Glomerular visceral epithelial cell (primary cell): ENCODE results near the gene FMN1.

ENCODE experiments used
- DNase-seq: peaks from one replicate; pipeline ENCODE4 v3.0.0-alpha.2; 2016; ENCODE audit errors: extremely low spot score

Gene FMN1

DNA sequence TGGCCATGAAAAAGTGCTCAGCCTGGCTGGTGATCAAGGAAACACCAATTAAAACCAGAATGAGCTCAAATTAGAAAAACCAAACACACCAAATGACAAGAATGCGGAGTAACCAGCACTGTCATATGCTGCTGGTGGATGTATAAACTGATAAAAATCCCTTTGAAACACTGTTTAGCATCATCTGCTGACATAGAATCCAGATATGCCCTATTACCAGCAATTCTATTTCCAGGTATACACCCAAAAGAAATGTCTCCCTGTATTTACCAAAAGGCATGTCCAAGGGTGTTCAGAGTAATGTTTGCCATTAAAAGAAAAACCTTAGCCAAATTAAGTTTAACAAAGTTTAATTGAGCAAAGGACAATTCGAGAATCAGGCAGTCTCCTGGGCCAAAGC is 138.6 kb downstream of the FMN1 start:
- DNase-seq: no peak

DNA sequence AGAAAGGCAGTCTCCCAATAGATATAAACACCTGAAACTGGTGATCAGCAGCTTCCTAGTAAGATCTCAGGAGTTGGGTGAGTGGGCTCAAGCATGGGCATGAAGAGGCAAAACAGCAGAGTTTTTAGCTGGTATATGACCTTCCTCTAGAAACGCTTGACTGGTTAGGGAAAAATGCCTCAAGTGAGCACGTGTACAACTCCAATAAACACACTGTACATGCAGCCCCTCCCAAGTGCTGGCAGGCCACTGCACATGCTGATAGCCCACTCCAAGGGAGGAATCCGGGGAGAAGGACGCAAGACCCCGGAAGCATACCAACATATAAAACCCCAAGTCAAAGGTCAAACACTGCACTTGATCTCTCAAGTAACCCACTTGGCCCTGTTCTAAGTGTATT is 143.0 kb downstream of the FMN1 start:
- DNase-seq: no peak

DNA sequence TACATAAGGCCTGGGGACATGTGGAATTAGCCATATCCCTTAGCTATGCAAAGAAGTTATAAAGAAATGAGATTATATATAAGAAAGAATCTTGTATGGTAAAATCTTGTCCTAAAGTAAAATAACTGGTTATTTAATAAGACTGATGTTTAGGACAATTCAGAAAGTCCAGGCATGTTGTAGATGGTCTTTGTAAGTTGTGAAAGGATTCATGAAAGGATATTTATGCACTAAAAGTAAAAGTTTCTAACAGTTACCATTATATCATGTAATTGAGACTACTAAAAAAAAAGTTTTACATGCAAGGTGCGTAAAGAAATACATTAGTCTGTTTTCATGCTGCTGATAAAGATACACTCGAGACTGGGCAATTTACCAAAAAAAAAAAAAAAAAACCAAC is 146.3 kb downstream of the FMN1 start:
- DNase-seq: no peak

GRCh38 chr15:33047077-33047476 is 147.4 kb downstream of the FMN1 start:
- no peak for DNase-seq

- no peak for DNase-seq
Measured at GRCh38 chr15:33046329-33046728, 148.2 kb downstream of the FMN1 start.

DNA sequence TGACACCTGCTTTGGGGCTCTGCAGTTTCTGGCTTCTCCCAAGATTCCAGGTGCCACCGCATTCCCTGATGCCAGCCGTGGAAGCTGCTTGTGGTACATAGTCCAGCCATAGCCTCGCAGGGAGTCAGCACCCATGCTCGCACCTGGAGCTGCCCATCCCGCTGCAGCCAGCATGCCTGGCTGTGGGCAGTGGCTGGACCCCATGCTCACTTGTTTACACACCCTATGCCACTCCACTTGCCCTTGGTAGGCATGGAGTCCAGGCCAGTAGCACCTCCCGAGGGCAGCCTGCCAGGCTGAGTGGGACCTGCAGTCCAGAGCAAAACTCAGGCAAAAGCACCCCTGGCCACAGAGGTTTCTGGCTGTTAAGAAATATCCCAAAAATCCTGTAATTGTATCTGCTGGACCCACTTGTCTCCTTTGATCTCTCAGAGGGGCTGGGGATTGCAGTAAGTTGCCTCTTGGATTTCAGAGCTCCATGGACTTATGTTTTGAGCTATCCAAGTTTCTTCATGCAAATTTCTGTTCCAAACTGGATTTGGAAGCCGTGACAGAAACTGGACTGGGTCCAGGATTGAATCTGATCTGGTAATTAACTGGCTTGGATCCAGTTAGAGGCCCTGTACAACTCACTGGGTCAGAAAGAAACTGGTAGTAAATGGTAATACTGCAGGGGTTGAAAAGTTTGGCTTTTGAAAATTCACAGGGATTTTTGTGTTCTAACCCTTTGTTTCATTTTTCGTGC is 149.3 kb downstream of the FMN1 start:
- DNase-seq: no peak

GRCh38 chr15:33044598-33044997 is 149.9 kb downstream of the FMN1 start:
- no peak for DNase-seq

GRCh38 chr15:33043636-33044035 is 150.9 kb downstream of the FMN1 start:
- DNase-seq: no peak

- no peak for DNase-seq
Measured at GRCh38 chr15:33040496-33040895, 154.0 kb downstream of the FMN1 start.

GRCh38 chr15:33034588-33034987 is 159.9 kb downstream of the FMN1 start:
- DNase-seq: no peak

DNA sequence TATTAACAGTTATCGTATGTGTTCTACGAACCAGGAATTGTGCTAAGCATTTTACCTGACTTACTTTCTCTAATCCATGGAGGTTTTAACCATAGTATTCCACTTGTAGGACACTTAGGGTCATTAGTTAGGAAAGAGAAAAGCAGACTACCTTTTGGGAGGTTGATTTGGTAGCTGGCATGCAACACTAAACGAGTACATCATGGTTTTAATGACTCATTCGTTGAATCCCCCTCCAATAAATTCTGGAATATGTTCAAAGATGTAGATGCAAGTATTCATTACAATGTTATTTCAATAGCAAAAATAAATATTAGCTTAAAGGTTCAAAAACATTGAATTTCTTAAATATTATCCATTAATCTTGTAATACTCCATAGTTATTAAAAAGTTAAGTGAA is 162.5 kb downstream of the FMN1 start:
- no peak for DNase-seq

GRCh38 chr15:33031324-33031821 is 163.1 kb downstream of the FMN1 start:
- peak; percentile 14 for DNase-seq

DNA sequence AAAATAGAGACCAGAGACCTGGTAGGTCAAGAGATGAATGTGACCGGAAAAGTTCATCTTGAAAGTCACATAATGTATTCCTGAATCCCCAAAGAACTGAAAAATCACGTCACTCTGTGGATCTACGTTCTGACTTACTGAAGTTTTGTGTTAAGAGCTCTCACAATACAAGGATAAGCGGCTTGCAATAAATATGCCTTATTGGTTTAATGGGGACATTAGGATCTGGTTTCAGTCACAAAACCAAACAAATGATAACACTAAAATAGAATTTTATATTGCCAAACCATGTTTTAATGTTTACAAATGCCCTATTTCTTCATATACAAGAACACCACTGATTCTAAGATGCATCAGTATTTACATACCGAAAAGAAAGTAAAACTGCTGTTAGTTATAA is 164.2 kb downstream of the FMN1 start:
- DNase-seq: no peak

DNA sequence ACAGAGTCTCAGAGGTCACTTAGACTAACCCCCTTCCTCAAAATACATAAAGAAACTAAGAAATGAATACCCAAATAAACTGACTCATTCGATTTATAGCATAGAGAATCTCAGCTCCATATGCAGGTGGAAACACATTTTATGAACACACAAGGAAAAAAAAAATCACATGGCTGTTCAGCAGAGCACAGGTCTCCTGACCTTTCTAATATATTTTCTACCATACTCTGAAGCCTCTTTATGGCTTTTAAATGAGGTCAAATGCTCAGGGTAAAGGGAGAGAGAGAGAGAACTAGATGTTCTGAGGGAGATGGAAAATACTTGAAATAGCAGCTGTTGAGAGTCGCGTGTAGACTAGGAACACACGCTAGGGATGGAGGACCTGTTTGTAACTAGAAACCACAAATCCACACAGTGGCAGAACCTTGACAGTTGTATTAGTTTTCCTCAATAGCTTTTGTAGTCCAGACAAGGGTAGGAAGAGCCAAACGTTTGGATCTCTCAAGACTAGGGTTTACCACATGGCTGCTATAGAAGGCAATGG is 165.3 kb downstream of the FMN1 start:
- DNase-seq: no peak

GRCh38 chr15:33028495-33028894 is 166.0 kb downstream of the FMN1 start:
- DNase-seq: no peak

DNA sequence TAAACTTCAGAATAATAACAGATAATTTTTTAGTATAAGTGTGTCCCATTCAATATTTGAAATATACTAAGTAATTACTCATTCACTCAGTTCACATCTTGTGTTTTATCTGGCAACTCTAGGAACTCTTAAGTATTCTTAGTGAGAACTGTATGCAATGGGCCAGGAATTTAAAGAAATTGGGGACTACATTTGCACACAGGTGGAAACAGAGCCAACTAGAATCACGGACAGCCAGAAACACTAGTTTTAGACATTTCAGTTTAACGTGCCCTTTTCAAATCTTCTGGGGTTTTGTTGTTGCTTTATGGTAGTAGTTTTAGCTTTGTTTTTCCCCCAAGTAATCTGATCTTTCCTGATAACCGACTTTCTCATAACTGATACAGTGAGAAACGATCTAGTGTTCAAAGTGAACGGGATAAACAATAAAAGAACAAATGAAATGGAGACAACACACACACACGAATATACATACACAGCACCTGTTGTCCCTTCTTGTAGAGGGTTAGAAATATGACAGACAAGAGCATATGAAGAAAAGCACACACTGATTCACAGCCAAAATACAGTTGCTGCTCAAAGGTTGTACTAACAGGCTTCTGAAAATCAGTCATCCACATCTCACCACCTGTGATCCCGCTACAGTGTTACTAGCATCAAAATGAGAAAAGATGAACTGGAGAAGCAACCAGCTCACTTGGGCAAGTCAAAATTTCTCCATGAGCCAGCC is 167.0 kb downstream of the FMN1 start:
- DNase-seq: no peak

DNA sequence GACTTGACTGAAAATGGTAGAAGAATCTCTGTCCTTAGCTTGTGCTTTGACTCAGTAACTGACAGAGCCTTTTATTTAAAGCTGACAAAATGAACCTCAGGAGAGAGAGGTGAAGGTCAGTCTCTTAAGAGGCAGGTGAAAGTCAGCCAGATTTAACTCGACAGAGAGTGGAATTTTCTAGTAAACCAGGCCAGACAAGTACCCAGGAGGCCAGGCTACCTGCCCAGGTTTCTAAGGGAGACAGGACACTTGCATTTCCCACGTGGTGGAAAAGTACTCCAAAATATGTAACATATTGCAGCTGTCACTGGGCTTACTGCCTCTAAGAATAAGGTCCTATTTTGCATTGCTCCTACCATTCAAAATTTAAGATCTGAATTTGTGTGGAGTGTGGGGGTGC is 167.9 kb downstream of the FMN1 start:
- DNase-seq: no peak

DNA sequence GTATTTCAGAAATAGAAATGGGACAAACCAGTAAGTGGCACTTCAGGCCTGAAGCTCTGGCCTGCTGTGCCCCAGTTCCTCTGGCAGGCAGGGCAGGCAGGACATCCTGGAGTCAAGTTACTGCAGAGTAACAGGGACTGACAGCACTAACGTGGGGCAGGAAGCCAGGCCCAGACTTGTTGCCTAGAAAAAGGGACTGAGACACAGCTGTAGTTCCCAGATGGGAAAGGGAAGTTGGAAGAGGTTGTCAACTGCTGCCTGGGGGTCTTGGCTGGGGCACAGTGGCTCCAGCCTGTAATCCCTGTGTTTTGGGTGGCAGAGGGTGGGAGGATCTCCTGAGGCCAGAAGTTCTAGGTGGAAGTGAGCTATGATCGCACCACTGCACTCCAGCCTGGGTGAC is 171.9 kb downstream of the FMN1 start:
- peak; percentile 51 for DNase-seq

DNA sequence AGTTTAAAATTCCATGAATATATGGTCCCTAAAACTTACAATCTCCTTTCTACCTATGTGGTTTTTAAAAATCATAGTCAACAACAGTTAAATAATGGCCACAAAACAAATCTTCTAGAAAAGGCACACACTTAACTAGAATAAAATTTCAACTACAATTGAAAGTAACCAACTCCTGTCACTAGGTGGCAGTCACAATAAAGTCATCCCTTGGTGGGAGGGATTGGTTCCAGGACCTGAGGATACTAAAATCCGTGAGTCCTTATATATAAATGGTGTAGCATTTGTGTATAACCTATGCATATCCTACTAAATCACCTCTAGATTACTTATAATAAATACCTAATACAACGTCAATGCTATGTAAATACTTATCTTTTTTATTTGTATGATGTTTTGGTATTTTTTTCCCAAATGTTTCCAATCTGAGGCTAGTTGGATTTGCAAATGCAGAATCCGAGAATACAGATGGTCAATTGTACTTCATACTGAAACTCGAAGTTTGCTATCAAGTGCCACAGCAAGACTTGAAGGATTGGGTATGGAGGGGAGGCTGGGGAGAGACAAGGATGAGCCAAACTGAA is 172.6 kb downstream of the FMN1 start:
- DNase-seq: peak; percentile 56

DNA sequence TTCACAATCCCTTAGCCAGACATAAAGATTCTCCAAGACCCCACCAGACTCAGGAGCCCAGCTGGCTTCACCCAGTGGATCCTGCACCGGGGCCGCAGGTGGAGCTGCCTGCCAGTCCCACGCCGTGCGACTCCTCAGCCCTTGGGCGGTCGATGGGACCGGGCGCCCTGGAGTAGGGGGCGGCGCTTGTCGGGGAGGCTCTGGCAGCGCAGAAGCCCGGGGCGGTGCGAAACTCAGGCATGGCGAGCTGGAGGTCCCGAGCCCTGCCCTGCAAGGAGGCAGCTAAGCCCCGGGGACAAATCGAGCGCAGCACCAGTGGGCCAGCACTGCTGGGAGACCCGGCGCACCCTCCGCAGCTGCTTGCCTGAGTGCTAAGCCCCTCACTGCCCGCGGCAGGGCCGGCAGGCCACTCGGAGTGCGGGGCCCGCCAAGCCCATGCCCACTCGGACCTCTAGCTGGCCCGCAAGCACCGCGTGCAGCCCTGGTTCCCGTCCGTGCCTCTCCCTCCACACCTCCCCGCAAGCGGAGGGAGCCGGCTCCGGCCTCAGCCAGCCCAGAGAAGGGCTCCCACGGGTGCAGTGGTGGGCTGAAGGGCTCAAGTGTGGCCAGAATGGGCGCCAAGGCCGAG is 175.0 kb downstream of the FMN1 start:
- no peak for DNase-seq

DNA sequence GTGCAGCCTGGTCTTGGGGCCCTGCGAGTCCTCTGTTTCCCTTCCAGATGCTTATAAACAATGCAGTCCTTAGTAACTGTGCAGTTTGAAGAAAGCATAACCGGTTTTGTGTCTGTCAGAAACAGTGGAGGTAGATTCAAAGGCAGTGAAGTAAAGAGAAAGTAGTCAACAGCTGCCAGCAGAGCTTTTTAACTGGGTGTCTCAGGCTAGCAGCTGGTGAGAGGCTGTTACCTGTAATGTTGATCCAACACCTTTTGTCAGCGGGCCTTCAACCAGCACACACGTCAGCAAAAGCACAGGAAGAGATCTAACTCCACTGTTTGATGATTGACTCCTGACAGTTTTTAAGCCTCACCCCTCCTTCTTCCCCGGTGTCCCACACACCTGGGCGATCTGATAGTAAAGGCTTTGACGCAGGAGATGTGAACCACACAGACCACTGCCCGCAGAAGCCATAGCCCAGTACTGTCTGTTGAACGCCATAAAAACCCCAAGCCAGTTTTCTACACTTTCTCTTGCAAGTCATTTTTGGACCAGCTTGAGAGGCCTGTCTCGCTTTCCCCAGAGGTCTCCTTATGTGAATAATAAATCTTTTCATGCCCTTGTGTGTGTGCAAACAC is 178.0 kb downstream of the FMN1 start:
- no peak for DNase-seq

- no peak for DNase-seq
Measured at GRCh38 chr15:33014586-33014985, 179.9 kb downstream of the FMN1 start.
